Measurements from ENCODE around the gene IGF2BP3. TPM values are rescaled to one million over a fixed set of nuclear protein-coding genes. Genes with fewer than 3 reads are reported as not detected.
A peak's percentile ranks its signal among the peaks of the same experiment; 100 is the strongest.

Gene IGF2BP3
- total RNA-seq, 1 donor from 2014 or later, result 37.7 TPM

GRCh38 chr7:23377134-23377533, 93.2 kb downstream of the IGF2BP3 start:
- DNase-seq, result no peak

- no peak for DNase-seq
These were observed 96.9 kb downstream of the IGF2BP3 start for GRCh38 chr7:23373151-23374004.

GRCh38 chr7:23372611-23373010, 97.7 kb downstream of the IGF2BP3 start:
- DNase-seq, result no peak

GRCh38 chr7:23371654-23372053, 98.6 kb downstream of the IGF2BP3 start:
- no peak for DNase-seq

GRCh38 chr7:23369695-23370404, 100.4 kb downstream of the IGF2BP3 start:
- DNase-seq, result no peak

GRCh38 chr7:23369100-23369499, 101.2 kb downstream of the IGF2BP3 start:
- DNase-seq, result no peak

- no peak for DNase-seq
These were observed 112.1 kb downstream of the IGF2BP3 start for GRCh38 chr7:23358152-23358674.

- DNase-seq, result peak; percentile 67
These were observed 112.8 kb downstream of the IGF2BP3 start for GRCh38 chr7:23357190-23358093.

- DNase-seq, result no peak
These were observed 113.6 kb downstream of the IGF2BP3 start for GRCh38 chr7:23356726-23357125.

GRCh38 chr7:23356168-23356567, 114.1 kb downstream of the IGF2BP3 start:
- DNase-seq, result no peak

- no peak for DNase-seq
These were observed 117.1 kb downstream of the IGF2BP3 start for GRCh38 chr7:23353172-23353571.

GRCh38 chr7:23350466-23350865, 119.8 kb downstream of the IGF2BP3 start:
- DNase-seq, result no peak

- DNase-seq, result no peak
These were observed 120.7 kb downstream of the IGF2BP3 start for GRCh38 chr7:23349484-23350157.

- DNase-seq, result no peak
These were observed 122.6 kb downstream of the IGF2BP3 start for GRCh38 chr7:23347682-23348180.

- DNase-seq, result no peak
These were observed 123.1 kb downstream of the IGF2BP3 start for GRCh38 chr7:23347033-23347681.

- no peak for DNase-seq
These were observed 124.0 kb downstream of the IGF2BP3 start for GRCh38 chr7:23346316-23346715.

- DNase-seq, result no peak
These were observed 124.7 kb downstream of the IGF2BP3 start for GRCh38 chr7:23345601-23346000.

- DNase-seq, result no peak
These were observed 126.3 kb downstream of the IGF2BP3 start for GRCh38 chr7:23343806-23344475.

GRCh38 chr7:23343102-23343501, 127.2 kb downstream of the IGF2BP3 start:
- DNase-seq, result no peak
